Measurements from ENCODE around the gene CSF3R.

GRCh38 chr1:36522021-36522420, 39.3 kb upstream of the CSF3R start:
- TF ChIP-seq CTCF (IDR thresholded peaks at IDR 0.05; ENCODE audit: insufficient read depth, low read depth, low read length) = no peak
- no peak for TF ChIP-seq EZH2 (IDR thresholded peaks at IDR 0.05; ENCODE audit: insufficient read depth, low read length)

Data from astrocyte (in vitro differentiated cells and primary cell).